HG03442 (cell line): ENCODE measurements around the gene RASA3.
"Not testable (repeated sequence)": the region's sequence is repeated elsewhere in the genome, so short reads cannot be mapped to it uniquely, and the experiment has no call there.

ENCODE experiments used
- ATAC-seq: cut with Tn5 transposase; IDR thresholded peaks from one replicate; pipeline ENCODE4 v1.9.1; 2021; ENCODE audit warnings: mild to moderate bottlenecking, moderate library complexity; ENCODE audit not compliant: unreplicated experiment

The RASA3 gene

DNA sequence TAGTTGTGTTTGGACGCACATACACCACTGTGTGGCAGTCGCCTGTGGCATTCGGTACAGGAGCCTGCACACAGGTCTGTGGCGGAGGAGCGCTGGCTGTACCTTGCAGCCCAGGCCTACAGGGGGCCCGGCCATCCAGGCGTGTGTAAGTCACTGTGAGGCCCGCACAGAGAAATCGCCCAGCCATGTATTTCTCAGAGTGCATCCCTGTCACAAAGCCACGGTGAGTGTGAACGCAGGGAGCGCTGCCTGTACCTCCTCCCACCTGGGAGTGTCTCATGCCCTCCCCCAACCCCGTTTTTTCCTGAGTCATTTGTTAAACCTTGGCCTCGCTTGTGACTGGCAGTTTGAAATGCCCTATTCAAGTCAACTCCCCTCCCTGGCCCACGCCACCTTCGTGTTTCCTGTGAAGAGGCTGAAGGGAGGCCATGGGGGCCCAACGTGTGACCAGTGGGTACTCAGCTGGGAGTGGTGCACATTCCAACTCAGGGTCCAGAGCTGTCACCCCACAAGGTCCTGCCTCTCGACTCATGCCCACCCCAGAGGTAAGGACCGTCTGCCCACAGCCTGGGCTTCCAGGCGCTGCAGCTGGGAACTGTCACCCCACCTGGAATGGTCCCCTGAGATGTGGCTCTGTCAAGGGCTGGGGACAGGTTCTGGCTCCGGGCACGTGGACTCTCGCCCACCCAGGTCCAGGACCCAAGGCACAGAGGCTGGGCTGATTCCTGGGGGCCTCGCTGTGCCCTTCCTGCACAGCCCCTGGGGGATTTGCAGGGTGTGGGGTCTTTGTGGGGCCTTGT, 11.6 kb upstream of the RASA3 start:
- ATAC-seq: no peak

GRCh38 chr13:114142640-114143490, 10.4 kb upstream of the RASA3 start:
- no peak for ATAC-seq

DNA sequence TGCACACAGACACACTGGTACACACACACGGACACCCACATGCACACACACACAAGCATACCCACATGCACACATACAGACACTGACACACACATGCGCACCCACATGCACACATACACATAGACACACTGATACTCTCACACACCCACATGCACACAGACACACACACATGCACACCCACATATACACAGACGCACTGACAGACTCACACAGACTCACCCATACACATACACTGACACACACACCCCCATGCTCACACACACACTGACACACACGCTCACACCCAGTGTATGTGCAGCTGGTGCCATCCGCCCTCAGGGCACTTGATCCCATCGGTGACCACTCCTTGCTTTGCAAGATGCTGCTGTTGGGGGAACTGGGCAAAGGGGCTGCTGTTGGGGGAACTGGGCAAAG, 9.7 kb upstream of the RASA3 start:
- no peak for ATAC-seq

GRCh38 chr13:114141261-114141996, 9.0 kb upstream of the RASA3 start:
- ATAC-seq: no peak

GRCh38 chr13:114140906-114141250, 8.5 kb upstream of the RASA3 start:
- ATAC-seq: no peak

- ATAC-seq: no peak
Measured at GRCh38 chr13:114140131-114140905, 7.9 kb upstream of the RASA3 start.

GRCh38 chr13:114136576-114136975, 4.2 kb upstream of the RASA3 start:
- ATAC-seq: no peak

DNA sequence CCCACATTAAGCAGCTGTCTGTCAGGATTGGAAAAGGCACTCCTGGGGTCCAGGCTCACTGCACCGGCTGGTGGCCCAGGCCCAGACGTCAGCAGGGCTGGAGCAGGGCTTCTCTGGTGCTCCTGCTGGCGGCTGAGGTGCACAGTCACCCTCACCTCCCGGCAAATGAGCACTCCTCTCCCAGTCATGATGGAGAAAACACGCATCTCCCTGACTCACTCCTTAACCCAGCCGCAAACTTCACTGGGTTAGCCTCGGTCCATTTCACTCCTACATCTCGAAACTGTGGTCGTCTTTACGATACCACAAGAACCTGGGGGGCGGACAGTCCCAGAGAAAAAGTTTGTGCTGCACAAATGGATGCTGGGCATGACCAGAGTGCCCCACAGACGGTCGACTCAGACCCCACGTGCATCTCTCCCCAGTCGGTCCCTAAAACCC, 3.3 kb upstream of the RASA3 start:
- no peak for ATAC-seq

GRCh38 chr13:114134944-114135610, 2.7 kb upstream of the RASA3 start:
- no peak for ATAC-seq

DNA sequence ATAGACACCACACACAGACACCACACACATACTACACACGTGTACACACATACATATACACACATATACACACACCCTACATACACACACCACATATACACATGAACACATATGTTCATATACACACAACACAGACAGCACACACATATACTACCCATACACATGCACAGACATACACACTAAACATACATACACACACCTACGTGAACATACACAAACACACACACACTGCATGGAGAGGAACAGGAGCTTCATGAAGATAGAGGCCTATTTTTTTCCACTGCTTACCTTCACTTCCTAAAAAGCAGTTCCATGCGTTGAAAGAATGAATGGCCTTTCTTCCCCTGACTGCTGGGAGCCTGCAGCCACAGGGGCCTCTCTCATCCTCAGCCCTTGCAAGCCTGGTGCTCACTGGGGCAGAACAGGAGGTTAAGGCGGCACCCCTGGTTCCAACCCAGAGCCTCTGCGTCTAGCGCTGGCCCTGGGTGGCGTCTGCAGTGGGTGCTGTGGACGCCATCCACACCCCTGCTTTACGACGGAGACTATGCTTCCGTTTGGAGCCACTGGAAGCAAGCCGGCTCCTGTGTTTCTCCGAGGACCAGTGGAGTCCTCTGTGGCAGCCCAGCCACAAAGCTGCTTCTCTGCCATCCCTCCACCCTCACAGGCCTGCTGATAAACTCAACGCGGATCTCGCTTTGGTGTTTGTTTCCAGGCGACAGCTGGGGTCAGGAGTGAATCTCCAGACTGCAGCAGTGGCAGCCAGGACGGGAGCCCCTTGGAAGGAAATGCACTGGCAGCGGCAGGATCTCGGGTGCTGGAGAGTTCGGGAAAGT, 1.9 kb upstream of the RASA3 start:
- no peak for ATAC-seq

DNA sequence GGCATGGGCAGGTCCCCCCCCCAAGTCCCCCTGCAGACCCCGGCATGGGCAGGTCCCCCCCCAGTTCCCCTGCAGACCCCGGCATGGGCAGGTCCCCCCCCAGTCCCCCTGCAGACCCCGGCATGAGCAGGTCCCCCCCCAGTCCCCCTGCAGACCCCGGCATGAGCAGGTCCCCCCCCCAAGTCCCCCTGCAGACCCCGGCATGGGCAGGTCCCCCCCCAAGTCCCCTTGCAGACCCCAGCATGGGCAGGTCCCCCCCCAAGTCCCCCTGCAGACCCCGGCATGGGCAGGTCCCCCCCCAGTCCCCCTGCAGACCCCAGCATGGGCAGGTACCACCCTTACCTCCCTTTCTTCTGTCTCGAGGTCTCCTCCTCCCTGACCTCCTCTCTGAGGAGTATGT, 1.1 kb upstream of the RASA3 start:
- not testable (repeated sequence) for ATAC-seq

GRCh38 chr13:114133126-114133525, 703 bp upstream of the RASA3 start:
- ATAC-seq: not testable (repeated sequence)

GRCh38 chr13:114131583-114132418, 622 bp downstream of the RASA3 start:
- peak; percentile 13 for ATAC-seq

DNA sequence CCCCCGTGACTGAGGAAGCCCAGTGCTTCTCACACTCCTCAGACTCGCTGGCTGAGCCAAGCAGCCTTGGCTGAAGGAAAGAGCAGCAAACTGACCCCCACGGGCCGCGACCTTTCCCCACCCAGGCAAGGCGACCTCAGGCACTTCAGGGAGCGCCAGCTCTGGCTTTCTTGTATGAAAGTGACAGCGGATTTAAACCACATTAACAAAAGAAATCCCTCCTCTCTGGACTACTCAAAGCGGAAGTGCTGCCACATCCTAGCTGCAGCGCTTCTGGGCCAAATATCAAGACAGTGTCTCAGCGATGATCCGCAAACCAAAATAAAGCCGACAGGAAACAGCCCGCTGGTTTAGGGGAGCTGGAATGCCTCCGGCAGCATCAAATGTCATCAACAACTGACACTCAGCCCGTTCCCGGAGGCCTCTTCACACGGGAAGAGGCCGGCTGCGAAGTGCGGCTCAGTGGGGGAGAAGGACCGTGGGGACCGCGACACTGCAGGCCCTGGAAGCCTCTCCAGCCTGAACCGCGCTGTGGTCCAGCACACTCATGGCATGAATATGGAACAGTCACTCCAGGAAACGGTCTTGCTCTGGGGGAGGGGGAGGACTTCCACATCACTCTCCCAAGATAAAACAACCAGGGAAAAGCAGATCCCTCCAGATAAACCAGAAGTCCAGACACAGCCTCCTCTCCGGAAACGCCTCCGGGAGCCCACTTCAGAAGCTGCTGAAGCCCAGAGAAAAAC, 1.4 kb downstream of the RASA3 start:
- ATAC-seq: no peak

GRCh38 chr13:114130131-114130836, 2.1 kb downstream of the RASA3 start:
- ATAC-seq: no peak

GRCh38 chr13:114129649-114130062, 2.8 kb downstream of the RASA3 start:
- no peak for ATAC-seq
